Breast epithelium (tissue), 3 donors: ENCODE measurements around the gene TCN2.
A peak's percentile ranks its signal among the peaks of the same experiment; 100 is the strongest.

Experiments
- POLR2A ChIP-seq: fragments of 450-650 bp; IDR thresholded peaks from one replicate; pipeline ENCODE4 v1.6.1; 2016; ENCODE audit warnings: antibody characterized with exemption, mild to moderate bottlenecking, moderate library complexity
- POLR2AphosphoS5 ChIP-seq, 3 donors: sonication (generic); formaldehyde crosslinking; IDR thresholded peaks; one replicate each; pipeline ENCODE4 v1.6.1; 2017; ENCODE audit warnings: antibody characterized with exemption in 3 of 3
- TF ChIP-seq, protein P1 (sequence below), 3 donors: fragments of 450-650 bp; IDR thresholded peaks; one replicate each; pipeline ENCODE4 v1.5.1; 2016 to 2017; ENCODE audit warnings: antibody characterized with exemption in 3 of 3, mild to moderate bottlenecking in 3 of 3, moderate library complexity in 3 of 3

DNA sequence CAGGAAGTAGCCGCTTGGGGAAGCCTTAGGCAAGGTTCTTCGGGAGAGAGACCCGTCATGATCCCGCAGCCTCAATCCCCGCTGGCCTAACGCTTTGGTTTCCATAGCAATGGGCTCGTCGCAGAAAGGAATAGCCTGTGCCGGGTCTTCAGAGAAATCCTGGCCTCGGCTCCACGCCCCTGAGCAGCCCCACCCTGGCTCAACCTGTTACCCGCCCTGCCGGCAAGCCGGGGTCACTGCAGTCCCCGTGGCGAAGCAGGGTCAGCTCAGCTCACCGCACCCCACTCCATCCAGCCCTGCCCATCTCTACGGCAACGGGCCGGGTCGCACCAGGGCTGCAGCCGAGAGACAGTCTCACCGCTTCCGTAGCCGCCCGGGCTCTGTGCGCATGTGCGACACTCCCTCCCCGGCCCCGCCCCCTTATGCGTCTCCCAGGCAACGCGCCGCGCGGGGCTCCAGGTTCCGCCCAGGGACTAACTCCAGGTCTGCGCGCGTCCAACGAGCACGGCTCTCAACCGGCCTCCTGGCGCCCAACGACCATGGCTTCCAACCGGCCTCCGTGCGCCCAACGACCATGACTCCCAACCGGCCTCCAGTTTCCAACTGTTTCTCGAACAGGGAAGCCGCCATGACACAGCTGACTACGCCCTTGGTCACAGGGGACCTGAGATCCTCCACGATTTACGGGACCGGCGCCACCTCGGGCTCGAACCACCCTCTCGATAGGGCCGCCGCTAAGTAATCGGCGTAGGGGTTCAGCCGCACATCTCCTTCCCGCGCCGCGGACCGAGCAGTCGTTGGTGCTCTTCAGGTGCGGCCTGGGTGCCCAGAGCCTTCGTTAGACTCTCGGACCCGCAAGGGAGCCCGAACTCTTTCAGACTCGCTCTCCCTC is 60.8 kb downstream of the TCN2 start, which contains the start of gene DUSP18:
- TF ChIP-seq POLR2AphosphoS5 (IDR thresholded peaks at IDR 0.05) (peak in 2 of 3 donors; percentile 36 to 67), POLR2A (no peak)
- TF ChIP-seq, protein P1, sequence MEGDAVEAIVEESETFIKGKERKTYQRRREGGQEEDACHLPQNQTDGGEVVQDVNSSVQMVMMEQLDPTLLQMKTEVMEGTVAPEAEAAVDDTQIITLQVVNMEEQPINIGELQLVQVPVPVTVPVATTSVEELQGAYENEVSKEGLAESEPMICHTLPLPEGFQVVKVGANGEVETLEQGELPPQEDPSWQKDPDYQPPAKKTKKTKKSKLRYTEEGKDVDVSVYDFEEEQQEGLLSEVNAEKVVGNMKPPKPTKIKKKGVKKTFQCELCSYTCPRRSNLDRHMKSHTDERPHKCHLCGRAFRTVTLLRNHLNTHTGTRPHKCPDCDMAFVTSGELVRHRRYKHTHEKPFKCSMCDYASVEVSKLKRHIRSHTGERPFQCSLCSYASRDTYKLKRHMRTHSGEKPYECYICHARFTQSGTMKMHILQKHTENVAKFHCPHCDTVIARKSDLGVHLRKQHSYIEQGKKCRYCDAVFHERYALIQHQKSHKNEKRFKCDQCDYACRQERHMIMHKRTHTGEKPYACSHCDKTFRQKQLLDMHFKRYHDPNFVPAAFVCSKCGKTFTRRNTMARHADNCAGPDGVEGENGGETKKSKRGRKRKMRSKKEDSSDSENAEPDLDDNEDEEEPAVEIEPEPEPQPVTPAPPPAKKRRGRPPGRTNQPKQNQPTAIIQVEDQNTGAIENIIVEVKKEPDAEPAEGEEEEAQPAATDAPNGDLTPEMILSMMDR (IDR thresholded peaks at IDR 0.05): peak in 1 of 3 donors; percentile 12
